Measurements from ENCODE around the gene ACVR1.

The ACVR1 gene

DNA sequence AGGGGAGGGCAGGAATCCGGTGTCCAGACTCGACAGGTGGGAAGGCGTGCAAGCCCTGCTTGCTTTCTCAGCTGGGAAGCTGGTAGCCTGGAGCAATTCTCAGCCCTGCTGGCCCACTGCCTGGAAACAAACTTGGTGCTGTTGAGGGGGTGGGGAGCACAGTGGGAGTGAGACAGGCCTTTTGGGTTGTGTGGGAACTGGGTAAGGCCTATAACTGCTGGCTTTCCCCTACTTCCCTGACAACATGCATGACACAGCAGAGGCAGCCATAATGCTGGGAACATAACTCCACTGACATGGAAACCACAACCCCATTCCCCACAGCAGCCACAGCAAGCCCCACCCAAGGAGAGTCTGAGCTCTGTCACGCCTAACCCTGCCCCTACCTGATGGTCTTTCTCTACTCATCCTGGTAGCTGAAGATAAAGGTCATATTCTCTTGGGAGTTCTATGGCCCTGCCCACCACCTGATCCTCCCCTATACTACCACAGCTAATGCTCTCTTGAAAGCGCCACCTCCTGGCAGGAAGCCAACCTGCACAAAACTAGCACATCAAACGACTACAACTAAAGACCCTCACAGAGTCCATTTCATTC, 124.6 kb downstream of the ACVR1 start:
- TF ChIP-seq, protein P1, sequence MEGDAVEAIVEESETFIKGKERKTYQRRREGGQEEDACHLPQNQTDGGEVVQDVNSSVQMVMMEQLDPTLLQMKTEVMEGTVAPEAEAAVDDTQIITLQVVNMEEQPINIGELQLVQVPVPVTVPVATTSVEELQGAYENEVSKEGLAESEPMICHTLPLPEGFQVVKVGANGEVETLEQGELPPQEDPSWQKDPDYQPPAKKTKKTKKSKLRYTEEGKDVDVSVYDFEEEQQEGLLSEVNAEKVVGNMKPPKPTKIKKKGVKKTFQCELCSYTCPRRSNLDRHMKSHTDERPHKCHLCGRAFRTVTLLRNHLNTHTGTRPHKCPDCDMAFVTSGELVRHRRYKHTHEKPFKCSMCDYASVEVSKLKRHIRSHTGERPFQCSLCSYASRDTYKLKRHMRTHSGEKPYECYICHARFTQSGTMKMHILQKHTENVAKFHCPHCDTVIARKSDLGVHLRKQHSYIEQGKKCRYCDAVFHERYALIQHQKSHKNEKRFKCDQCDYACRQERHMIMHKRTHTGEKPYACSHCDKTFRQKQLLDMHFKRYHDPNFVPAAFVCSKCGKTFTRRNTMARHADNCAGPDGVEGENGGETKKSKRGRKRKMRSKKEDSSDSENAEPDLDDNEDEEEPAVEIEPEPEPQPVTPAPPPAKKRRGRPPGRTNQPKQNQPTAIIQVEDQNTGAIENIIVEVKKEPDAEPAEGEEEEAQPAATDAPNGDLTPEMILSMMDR (IDR thresholded peaks at IDR 0.05; ENCODE audit: low read depth, low read length, missing control alignments): peak; percentile 57

DNA sequence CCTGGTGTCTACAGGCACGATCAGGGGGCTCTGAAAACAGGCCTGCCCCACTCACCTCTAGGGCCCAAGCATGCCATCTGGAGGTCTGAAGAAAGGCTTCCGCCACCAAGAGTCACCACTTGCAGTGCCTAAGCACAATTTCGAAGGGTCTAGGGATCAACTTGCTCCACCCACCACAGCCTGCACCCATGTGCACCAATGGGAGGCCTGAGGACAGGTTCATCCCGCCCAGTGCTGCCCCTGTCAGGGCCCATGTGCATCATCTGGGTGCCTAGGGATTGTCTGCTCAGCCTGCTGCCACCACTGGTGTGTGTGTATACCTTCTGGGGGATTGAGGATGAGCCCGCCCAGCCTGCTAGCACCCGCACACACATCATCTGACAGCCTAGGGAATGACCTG, 126.4 kb downstream of the ACVR1 start:
- DNase-seq (ENCODE audit: low read depth): no peak
- H3K4me3 ChIP-seq (ENCODE audit: low read depth, low read length): no peak overlapping the region
- TF ChIP-seq, protein P1 (IDR thresholded peaks at IDR 0.05; ENCODE audit: low read depth, low read length, missing control alignments): no peak

More for the DNA sequence above, 124.6 kb downstream of the ACVR1 start:
- DNase-seq (ENCODE audit: low read depth): peak; percentile 15
- no peak overlapping the region for H3K4me3 ChIP-seq (ENCODE audit: low read depth, low read length)

- DNase-seq (ENCODE audit: low read depth): no peak
- TF ChIP-seq, protein P1 (IDR thresholded peaks at IDR 0.05; ENCODE audit: low read depth, low read length, missing control alignments): no peak
- no peak overlapping the region for H3K4me3 ChIP-seq (ENCODE audit: low read depth, low read length)
Measured at GRCh38 chr2:157748371-157749142, 127.6 kb downstream of the ACVR1 start.

DNA sequence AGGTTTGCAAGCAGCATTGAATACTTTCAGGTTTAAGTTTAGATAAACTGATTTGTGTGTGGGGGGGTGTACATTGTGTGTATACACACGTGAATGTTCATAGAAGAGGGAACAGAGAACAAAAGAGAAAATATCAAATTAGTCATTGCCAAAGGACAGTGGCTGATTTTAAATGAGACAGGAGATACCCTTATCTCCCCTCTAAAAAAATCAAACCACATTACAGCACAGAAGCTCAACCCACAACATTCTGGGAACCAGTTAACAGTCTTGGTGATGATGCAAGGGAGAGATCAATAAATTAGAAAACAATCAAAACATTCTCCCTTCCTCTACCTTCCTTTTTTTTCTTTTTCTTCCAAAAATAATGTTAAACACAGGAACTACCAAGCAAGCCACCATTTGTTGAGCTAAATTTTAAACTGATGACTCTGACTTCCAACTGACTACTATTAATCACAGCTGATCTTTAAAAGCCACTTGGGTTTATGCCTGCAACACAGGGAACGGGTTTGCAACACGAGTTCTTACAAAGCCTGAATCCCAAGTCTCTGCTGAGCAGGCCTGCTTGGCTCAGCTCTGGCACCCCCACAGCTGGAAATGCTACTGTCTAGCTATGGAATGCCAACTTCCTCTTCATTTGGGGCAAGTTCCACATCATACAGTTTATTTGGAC, 128.3 kb downstream of the ACVR1 start:
- TF ChIP-seq, protein P1 (IDR thresholded peaks at IDR 0.05; ENCODE audit: low read depth, low read length, missing control alignments): no peak
- DNase-seq (ENCODE audit: low read depth): no peak
- no peak overlapping the region for H3K4me3 ChIP-seq (ENCODE audit: low read depth, low read length)

GRCh38 chr2:157747280-157747679, 128.8 kb downstream of the ACVR1 start:
- TF ChIP-seq, protein P1 (IDR thresholded peaks at IDR 0.05; ENCODE audit: low read depth, low read length, missing control alignments): no peak
- no peak for DNase-seq (ENCODE audit: low read depth)

DNA sequence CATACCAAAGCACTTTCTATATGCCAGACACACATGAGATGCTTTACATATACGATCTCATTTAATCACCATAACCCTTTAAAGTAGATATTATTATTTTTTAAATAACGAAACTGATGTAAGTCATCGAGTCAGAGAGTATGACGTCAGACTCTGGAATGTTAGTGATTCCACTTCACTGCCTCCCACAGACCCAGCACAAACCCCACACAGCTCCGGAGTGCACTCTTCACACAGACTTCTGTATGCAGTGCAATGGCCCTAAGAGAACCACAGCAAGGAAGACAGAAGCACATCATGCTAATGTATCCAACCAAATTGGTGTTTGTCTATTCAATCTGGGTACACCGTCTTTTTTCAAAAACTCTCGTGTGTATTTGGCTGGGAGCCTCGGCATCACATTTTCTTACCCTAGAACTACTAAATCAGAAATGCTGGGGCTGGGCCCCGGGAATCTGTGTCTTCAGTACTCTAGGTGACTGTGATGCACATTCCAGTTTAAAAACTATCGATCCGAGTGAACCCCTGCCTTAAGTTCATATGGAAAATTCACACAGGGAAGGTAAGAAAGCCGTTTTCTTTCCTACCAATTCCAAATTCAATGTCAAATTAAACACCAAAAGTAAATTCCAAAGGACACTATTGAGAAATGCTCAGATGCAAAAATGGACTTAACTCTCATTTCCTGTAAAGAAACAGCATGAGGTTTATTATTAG, 129.7 kb downstream of the ACVR1 start:
- DNase-seq (ENCODE audit: low read depth): no peak
- no peak overlapping the region for H3K4me3 ChIP-seq (ENCODE audit: low read depth, low read length)
- TF ChIP-seq, protein P1 (IDR thresholded peaks at IDR 0.05; ENCODE audit: low read depth, low read length, missing control alignments): no peak

More at GRCh38 chr2:157747280-157747679, 128.8 kb downstream of the ACVR1 start:
- H3K4me3 ChIP-seq (ENCODE audit: low read depth, low read length): no peak overlapping the region
